Activated CD8-positive, alpha-beta memory T cell treated with anti-CD3 and anti-CD28 coated beads for 36 hours (primary cell): Measurements from ENCODE around the gene TRPM5. TPM values are rescaled to one million over a fixed set of nuclear protein-coding genes. Genes with fewer than 3 reads are reported as not detected.

Experiments used
- CTCF ChIA-PET: fragments of 350-600 bp; sonication (Branson Sonifier 250); formaldehyde crosslinking; loops from one replicate; lab custom pipeline; 2021; ENCODE audit warnings: antibody characterized with exemption; lab: Charles Lee
- POLR2A ChIA-PET: fragments of 350-600 bp; sonication (Branson Sonifier 250); formaldehyde crosslinking; loops from one replicate; lab custom pipeline; 2021; ENCODE audit warnings: antibody characterized with exemption; lab: Charles Lee
- total RNA-seq, 2 experiments: library from RNA; stranded (reverse); gene quantifications; one replicate each; pipeline ENCODE4 v1.2.3, GENCODE V29; 2021

Gene TRPM5
- total RNA-seq, 2 experiments from 2014 or later, result not detected

- ChIA-PET POLR2A (no interaction called here), CTCF (no interaction called here)
Observed at GRCh38 chr11:2472428-2473186, 28.3 kb upstream of the TRPM5 start.

GRCh38 chr11:2471804-2472096 is 27.4 kb upstream of the TRPM5 start:
- CTCF ChIA-PET, result no interaction called here
- POLR2A ChIA-PET, result no interaction called here

GRCh38 chr11:2471048-2471803 is 26.9 kb upstream of the TRPM5 start:
- CTCF ChIA-PET, result no interaction called here
- POLR2A ChIA-PET, result no interaction called here

GRCh38 chr11:2470495-2470894 is 26.2 kb upstream of the TRPM5 start:
- POLR2A ChIA-PET, result no interaction called here

GRCh38 chr11:2468363-2469235 is 24.3 kb upstream of the TRPM5 start:
- ChIA-PET CTCF (interaction anchor here (0.7 to 1.4 kb wide), 2 partner anchors 304 to 316 kb away, joined by 3 read pairs; no protein-coding TSS in a partner anchor), POLR2A (interaction anchor here (0.5 kb wide), 1 partner anchor 140 kb away, joined by 3 read pairs; no protein-coding TSS in a partner anchor)

More at GRCh38 chr11:2470495-2470894, 26.2 kb upstream of the TRPM5 start:
- CTCF ChIA-PET, result no interaction called here

GRCh38 chr11:2467695-2468055 is 23.4 kb upstream of the TRPM5 start:
- ChIA-PET CTCF (interaction anchor here (0.7 to 1.9 kb wide), 4 partner anchors 26 to 315 kb away, joined by 3 to 5 read pairs (median 3); no protein-coding TSS in a partner anchor), POLR2A (no interaction called here)

- POLR2A ChIA-PET, result no interaction called here
- CTCF ChIA-PET, result interaction anchor here (0.7 to 1.9 kb wide), 4 partner anchors 25 to 315 kb away, joined by 3 to 5 read pairs (median 3); no protein-coding TSS in a partner anchor
Observed at GRCh38 chr11:2466869-2467694, 22.8 kb upstream of the TRPM5 start.

- POLR2A ChIA-PET, result no interaction called here
- CTCF ChIA-PET, result interaction anchor here (1.9 kb wide), 1 partner anchor 67 kb away, joined by 5 read pairs; no protein-coding TSS in a partner anchor
Observed at GRCh38 chr11:2466069-2466801, 21.9 kb upstream of the TRPM5 start.

- CTCF ChIA-PET, result interaction anchor here (0.9 kb wide), 1 partner anchor 67 kb away, joined by 3 read pairs; no protein-coding TSS in a partner anchor
- POLR2A ChIA-PET, result no interaction called here
Observed at GRCh38 chr11:2465202-2466068, 21.1 kb upstream of the TRPM5 start.

- ChIA-PET POLR2A (no interaction called here), CTCF (interaction anchor here (0.9 kb wide), 1 partner anchor 68 kb away, joined by 3 read pairs; no protein-coding TSS in a partner anchor)
Observed at GRCh38 chr11:2464451-2465165, 20.3 kb upstream of the TRPM5 start.

- CTCF ChIA-PET, result no interaction called here
- POLR2A ChIA-PET, result no interaction called here
Observed at GRCh38 chr11:2463766-2464277, 19.5 kb upstream of the TRPM5 start.

GRCh38 chr11:2462986-2463765 is 18.9 kb upstream of the TRPM5 start:
- CTCF ChIA-PET, result no interaction called here
- POLR2A ChIA-PET, result no interaction called here

GRCh38 chr11:2462543-2462985 is 18.2 kb upstream of the TRPM5 start:
- POLR2A ChIA-PET, result no interaction called here
- CTCF ChIA-PET, result no interaction called here

GRCh38 chr11:2461956-2462542 is 17.7 kb upstream of the TRPM5 start:
- CTCF ChIA-PET, result no interaction called here
- POLR2A ChIA-PET, result no interaction called here

GRCh38 chr11:2461253-2461955 is 17.1 kb upstream of the TRPM5 start:
- CTCF ChIA-PET, result no interaction called here
- POLR2A ChIA-PET, result no interaction called here
